WERI-Rb-1 (cell line): ENCODE data around the gene PPP3CA.
"Not testable (repeated sequence)": the region's sequence is repeated elsewhere in the genome, so short reads cannot be mapped to it uniquely, and the experiment has no call there.

ENCODE experiments used
- DNase-seq: peaks from one replicate; pipeline ENCODE4 v3.0.0-alpha.2; 2020
- H3K27ac ChIP-seq: fragments of 250-450 bp; sonication (Bioruptor Pico); 2 replicates; pipeline ENCODE4 v1.5.1; 2020; ENCODE audit warnings: mild to moderate bottlenecking, moderate library complexity
- H3K27me3 ChIP-seq: fragments of 250-450 bp; sonication (Bioruptor Pico); 2 replicates; pipeline ENCODE4 v1.5.1; 2021; ENCODE audit warnings: mild to moderate bottlenecking, low read depth, moderate library complexity; ENCODE audit not compliant: insufficient read depth, severe bottlenecking
- H3K36me3 ChIP-seq: fragments of 250-450 bp; sonication (Bioruptor Pico); 2 replicates; pipeline ENCODE4 v1.5.1; 2020; ENCODE audit warnings: mild to moderate bottlenecking, moderate library complexity
- H3K4me3 ChIP-seq: 2 replicates; pipeline ENCODE4 v1.5.1; 2011; ENCODE audit warnings: low read depth, mild to moderate bottlenecking, control low read depth, low read length
- H3K9me3 ChIP-seq: fragments of 250-450 bp; sonication (Bioruptor Pico); 2 replicates; pipeline ENCODE4 v1.5.1; 2021; ENCODE audit warnings: mild to moderate bottlenecking, moderate library complexity; ENCODE audit not compliant: severe bottlenecking
- TF ChIP-seq, protein P1 (sequence below): IDR thresholded peaks from 2 replicates; pipeline ENCODE4 v1.5.1; 2011; ENCODE audit warnings: low read depth, mild to moderate bottlenecking, control low read depth, inconsistent platforms, low read length

Gene PPP3CA

DNA sequence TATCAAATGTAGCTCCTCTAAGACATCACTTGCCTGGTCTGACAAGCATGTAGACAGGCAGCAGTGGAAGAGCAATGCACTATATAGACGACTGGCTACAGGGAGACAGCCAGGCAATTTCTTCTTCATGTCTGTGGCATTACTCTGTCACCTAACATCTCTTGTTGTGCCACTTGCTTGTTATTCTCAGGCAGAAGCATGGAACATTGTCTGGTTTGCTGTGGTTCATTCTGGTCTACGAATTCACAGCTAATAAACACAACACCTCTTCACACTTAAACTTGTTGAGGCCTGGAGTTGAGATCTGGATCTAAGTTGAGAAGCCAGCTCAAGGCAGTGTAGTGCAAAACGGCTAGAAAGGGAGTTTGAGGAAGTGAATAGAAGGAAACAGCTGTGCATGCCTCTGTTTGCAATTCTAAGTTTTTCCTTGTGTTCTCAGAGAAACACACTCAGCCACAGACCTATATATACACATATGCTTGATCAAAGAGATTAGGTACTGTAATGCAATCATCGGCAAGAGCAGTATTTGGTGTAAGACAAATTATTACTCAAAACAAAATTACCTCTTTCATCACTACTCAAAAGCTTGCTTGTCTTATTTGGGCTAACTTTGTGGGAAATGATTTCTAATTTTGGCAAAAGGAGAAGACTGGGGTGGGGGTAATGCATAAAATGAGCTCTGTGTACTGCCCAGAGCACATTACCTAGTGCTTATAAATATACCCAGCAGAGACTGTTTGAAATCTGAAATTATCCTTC is 243.8 kb downstream of the PPP3CA start:
- TF ChIP-seq, protein P1, sequence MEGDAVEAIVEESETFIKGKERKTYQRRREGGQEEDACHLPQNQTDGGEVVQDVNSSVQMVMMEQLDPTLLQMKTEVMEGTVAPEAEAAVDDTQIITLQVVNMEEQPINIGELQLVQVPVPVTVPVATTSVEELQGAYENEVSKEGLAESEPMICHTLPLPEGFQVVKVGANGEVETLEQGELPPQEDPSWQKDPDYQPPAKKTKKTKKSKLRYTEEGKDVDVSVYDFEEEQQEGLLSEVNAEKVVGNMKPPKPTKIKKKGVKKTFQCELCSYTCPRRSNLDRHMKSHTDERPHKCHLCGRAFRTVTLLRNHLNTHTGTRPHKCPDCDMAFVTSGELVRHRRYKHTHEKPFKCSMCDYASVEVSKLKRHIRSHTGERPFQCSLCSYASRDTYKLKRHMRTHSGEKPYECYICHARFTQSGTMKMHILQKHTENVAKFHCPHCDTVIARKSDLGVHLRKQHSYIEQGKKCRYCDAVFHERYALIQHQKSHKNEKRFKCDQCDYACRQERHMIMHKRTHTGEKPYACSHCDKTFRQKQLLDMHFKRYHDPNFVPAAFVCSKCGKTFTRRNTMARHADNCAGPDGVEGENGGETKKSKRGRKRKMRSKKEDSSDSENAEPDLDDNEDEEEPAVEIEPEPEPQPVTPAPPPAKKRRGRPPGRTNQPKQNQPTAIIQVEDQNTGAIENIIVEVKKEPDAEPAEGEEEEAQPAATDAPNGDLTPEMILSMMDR: no peak
- Histone ChIP-seq H3K4me3 (no peak overlapping the region), H3K9me3 (no peaks in the 10 kb centered on the region), H3K36me3 (peaks cover 12% of the 10 kb centered on the region), H3K27ac (no peak overlapping the region), H3K27me3 (no peaks in the 10 kb centered on the region)
- DNase-seq: no peak

DNA sequence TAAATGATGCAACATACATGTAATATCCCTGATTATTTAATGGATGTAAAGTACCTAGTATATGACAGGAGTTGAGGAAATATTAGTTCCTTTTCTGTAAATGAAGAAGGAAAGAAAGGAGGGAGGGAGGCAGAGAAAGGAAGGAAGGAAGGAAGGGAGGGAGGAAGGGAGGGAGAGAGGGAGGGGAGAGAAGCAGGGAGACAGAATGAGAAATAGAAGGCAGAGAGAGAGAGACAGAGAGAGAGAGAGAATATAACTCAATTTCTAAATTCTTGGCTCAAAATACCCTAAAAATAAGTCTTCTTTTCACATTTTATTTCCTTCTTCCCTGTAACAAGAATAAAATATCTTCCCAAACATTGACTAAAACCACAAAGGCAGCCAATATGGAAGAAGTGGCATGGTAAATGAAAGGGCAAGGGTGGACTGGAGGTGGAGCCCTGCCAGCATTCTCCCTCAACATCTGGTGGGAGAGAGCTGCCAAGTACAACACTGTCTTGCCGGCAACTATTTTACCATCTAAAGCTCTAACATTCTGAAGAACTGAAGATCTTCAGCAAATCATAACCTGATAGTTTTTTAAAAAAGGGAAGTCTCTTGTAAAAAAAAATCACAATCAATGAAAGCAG is 245.1 kb downstream of the PPP3CA start:
- no peaks in the 10 kb centered on the region for H3K9me3 ChIP-seq
- H3K27me3 ChIP-seq: no peaks in the 10 kb centered on the region
- H3K4me3 ChIP-seq: no peak overlapping the region
- DNase-seq: no peak
- peaks cover 4% of the 10 kb centered on the region for H3K36me3 ChIP-seq
- no peak overlapping the region for H3K27ac ChIP-seq
- TF ChIP-seq, protein P1: no peak

DNA sequence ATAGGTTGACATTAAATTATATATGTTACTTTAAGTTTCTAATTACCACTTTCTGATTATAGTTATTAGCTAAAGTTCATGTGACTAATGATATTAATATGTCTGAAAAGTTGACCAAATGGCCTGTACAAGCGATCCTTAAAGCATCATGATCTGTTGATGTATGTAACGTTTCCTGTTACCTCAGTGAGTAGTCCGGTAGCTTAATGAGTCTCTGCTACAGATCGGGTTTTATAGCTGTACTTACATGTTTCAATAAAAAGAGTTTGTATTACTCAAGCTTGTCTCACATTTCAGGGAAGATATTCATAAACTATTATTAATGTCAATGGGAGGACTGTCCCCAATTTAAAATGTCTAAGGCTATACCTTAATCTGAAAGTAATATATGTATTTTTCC is 246.3 kb downstream of the PPP3CA start:
- Histone ChIP-seq H3K36me3 (no peaks in the 10 kb centered on the region), H3K9me3 (no peaks in the 10 kb centered on the region), H3K4me3 (no peak overlapping the region), H3K27me3 (no peaks in the 10 kb centered on the region), H3K27ac (no peak overlapping the region)
- TF ChIP-seq, protein P1: no peak
- DNase-seq: no peak

DNA sequence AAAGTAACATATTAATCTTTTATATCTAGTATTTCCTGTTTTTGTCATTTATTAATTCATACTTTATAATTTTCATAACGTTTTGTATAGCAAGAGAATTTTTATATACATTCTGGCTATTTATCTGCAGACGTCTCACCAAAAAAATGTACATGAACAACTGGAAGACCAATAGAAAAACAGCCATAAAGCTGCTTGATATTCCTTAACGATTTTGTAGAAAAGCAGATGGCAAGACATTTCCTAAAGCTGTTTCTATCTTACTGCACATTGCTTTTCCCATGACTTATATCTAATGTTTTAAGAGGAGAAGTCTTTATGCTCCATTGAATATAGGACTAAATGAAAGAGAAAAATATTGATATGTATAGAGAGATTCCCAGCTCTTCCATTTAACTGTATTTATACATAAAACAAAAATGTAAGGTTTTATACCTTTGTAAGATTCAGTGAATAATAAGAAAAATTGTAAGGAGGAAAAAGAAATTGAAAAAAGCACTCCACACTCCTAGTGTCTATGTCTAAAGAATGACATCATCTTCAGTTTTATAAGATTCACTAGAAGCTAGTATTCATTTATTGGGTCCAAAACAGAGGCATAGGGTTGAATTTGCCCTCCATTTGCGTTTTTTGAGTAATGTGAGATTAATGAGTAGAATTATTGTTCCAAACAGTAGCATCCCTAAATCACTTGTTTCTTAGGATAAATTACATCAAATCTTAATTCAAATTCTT is 248.5 kb downstream of the PPP3CA start:
- DNase-seq: no peak
- TF ChIP-seq, protein P1: no peak
- Histone ChIP-seq H3K9me3 (no peaks in the 10 kb centered on the region), H3K36me3 (no peaks in the 10 kb centered on the region), H3K27me3 (no peaks in the 10 kb centered on the region), H3K4me3 (no peak overlapping the region), H3K27ac (no peak overlapping the region)

DNA sequence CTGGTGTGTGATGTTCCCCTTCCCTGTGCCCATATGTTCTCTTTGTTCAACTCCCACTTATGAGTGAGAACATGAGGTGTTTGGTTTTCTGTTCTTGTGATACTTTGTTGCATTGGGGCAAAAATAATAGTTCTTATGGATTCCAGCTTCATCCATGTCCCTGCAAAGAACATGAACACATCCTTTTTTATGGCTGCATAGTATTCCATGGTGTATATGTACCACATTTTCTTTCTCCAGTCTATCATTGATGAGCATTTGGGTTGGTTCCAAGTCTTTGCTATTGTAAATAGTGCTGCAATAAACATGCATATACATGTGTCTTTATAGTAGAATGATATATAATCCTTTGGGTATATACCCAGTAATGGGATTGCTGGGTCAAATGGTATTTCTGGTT is 254.7 kb downstream of the PPP3CA start:
- not testable (repeated sequence) for H3K27ac ChIP-seq, H3K27me3 ChIP-seq, DNase-seq, H3K4me3 ChIP-seq, H3K9me3 ChIP-seq, H3K36me3 ChIP-seq

DNA sequence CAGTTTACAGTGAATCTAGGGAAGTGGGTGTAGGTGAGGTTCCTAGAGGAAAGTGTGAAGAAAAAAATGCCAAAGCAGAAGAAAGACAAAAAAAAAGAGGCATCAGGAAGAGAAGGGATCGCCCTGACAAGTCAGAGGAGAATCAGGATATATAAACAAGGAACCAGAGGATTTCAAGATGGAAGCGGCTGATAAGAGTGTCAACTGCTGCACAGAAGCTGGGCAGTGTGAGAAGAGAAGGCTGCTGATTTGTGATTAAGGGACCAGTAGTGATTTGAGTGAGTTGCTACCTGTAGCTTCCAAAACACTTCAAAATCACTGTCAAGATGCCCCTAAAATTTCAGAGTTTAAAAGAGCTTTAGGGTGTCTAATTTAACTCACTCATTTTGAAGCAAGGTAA is 258.2 kb downstream of the PPP3CA start:
- TF ChIP-seq, protein P1: no peak
- peaks cover 3% of the 10 kb centered on the region; the same call in 1 of the 2 replicates for H3K36me3 ChIP-seq
- peaks cover 3% of the 10 kb centered on the region for H3K9me3 ChIP-seq
- H3K27me3 ChIP-seq: no peaks in the 10 kb centered on the region
- H3K27ac ChIP-seq: no peak overlapping the region
- no peak for DNase-seq
- no peak overlapping the region for H3K4me3 ChIP-seq
